IMR-90 (cell line): ENCODE data around the gene AMBRA1. TPM values are rescaled to one million over a fixed set of nuclear protein-coding genes. Genes with fewer than 3 reads are reported as not detected.

Experiments
- ATAC-seq: fragments of 200-7000 bp; cut with Tn5 transposase; 2 replicates; pipeline ENCODE4 v1.9.1; 2020; ENCODE audit warnings: low read depth, mild to moderate bottlenecking, moderate library complexity
- BruUV-seq: library from RNA; stranded (reverse); fragments of 400-500 nt; replicated peaks from 2 replicates; lab custom pipeline; 2021; lab: Mats Ljungman, UMichigan
- CTCF ChIA-PET: fragments of 300-600 bp; formaldehyde crosslinking; extraction: SDS; loops from one replicate; lab custom pipeline; 2021; ENCODE audit warnings: antibody characterized with exemption; lab: Yijun Ruan, JAX
- POLR2A ChIA-PET: fragments of 300-600 bp; sonication (Branson Sonifier 250); formaldehyde crosslinking; loops from one replicate; lab custom pipeline; 2022; ENCODE audit warnings: antibody characterized with exemption; ENCODE audit not compliant: unreplicated experiment; lab: Charles Lee
- DNase-seq: peaks from one replicate; pipeline ENCODE4 v3.0.0; 2013
- H2AFZ ChIP-seq: replicated peaks from 2 replicates; pipeline ENCODE3; 2013; ENCODE audit warnings: low read length, mild to moderate bottlenecking; ENCODE audit not compliant: poor library complexity
- H2AK5ac ChIP-seq: 2 replicates; pipeline ENCODE4 v1.6.1; 2013; ENCODE audit warnings: low read depth, low read length, inconsistent platforms
- H2AK9ac ChIP-seq: replicated peaks from 2 replicates; pipeline ENCODE3; 2013; ENCODE audit warnings: mild to moderate bottlenecking, low read depth, low read length, moderate library complexity; ENCODE audit not compliant: poor library complexity
- H2BK120ac ChIP-seq: 2 replicates; pipeline ENCODE4 v1.6.1; 2013; ENCODE audit warnings: low read depth, low read length, inconsistent platforms
- H2BK15ac ChIP-seq: 3 replicates; pipeline ENCODE4 v1.6.1; 2013; ENCODE audit warnings: low read depth, low read length, inconsistent platforms
- H2BK20ac ChIP-seq: 2 replicates; pipeline ENCODE4 v1.6.1; 2013; ENCODE audit warnings: low read depth, mild to moderate bottlenecking, inconsistent platforms, low read length, moderate library complexity
- H2BK5ac ChIP-seq: 2 replicates; pipeline ENCODE4 v1.6.1; 2013; ENCODE audit warnings: mild to moderate bottlenecking, low read depth, low read length, inconsistent platforms; ENCODE audit not compliant: poor library complexity, severe bottlenecking
- H3K14ac ChIP-seq: replicated peaks from 2 replicates; pipeline ENCODE4 v1.6.1; 2013; ENCODE audit warnings: low read depth, low read length, inconsistent platforms
- H3K18ac ChIP-seq: 2 replicates; pipeline ENCODE4 v1.6.1; 2013; ENCODE audit warnings: low read depth, low read length, control low read depth
- H3K23ac ChIP-seq: 2 replicates; pipeline ENCODE4 v1.6.1; 2013; ENCODE audit warnings: low read depth, low read length, inconsistent platforms
- H3K27ac ChIP-seq: 2 replicates; pipeline ENCODE4 v1.5.1; 2013; ENCODE audit warnings: mild to moderate bottlenecking, control low read depth, low read length; ENCODE audit not compliant: insufficient read depth
- H3K27me3 ChIP-seq: 2 replicates; pipeline ENCODE4 v1.6.1; 2013; ENCODE audit warnings: low read length; ENCODE audit not compliant: control insufficient read depth, insufficient read depth
- H3K36me3 ChIP-seq: 2 replicates; pipeline ENCODE4 v1.6.1; 2013; ENCODE audit warnings: low read length, mixed read lengths; ENCODE audit not compliant: control insufficient read depth, insufficient read depth
- H3K4ac ChIP-seq: 2 replicates; pipeline ENCODE4 v1.6.1; 2013; ENCODE audit warnings: low read depth, low read length, inconsistent platforms
- H3K4me1 ChIP-seq: 2 replicates; pipeline ENCODE4 v1.6.1; 2013; ENCODE audit warnings: low read length, mixed read lengths; ENCODE audit not compliant: control insufficient read depth, insufficient read depth
- H3K4me2 ChIP-seq: 2 replicates; pipeline ENCODE4 v1.6.1; 2013; ENCODE audit warnings: low read depth, mild to moderate bottlenecking, control low read depth, low read length, moderate library complexity
- H3K4me3 ChIP-seq: 2 replicates; pipeline ENCODE4 v1.5.1; 2013; ENCODE audit warnings: low read depth, mild to moderate bottlenecking, control low read depth, low read length, moderate library complexity; ENCODE audit not compliant: insufficient read depth
- H3K56ac ChIP-seq: 2 replicates; pipeline ENCODE4 v1.6.1; 2013; ENCODE audit warnings: low read length, inconsistent platforms; ENCODE audit not compliant: insufficient read depth; ENCODE audit errors: extremely low read depth
- H3K79me1 ChIP-seq, 2 experiments: 2 replicates each; pipeline ENCODE4 v1.6.1; 2013; ENCODE audit warnings: low read length in 2 of 2, inconsistent platforms in 1 of 2, low read depth in 1 of 2
- H3K9ac ChIP-seq: 2 replicates; pipeline ENCODE4 v1.6.1; 2013; ENCODE audit warnings: low read depth, low read length, control low read depth
- H3K9me1 ChIP-seq: 2 replicates; pipeline ENCODE4 v1.6.1; 2013; ENCODE audit warnings: low read length, inconsistent platforms; ENCODE audit not compliant: insufficient read depth
- H3K9me3 ChIP-seq: 2 replicates; pipeline ENCODE4 v1.6.1; 2013; ENCODE audit warnings: low read length; ENCODE audit not compliant: control insufficient read depth, insufficient read depth
- H4K20me1 ChIP-seq: 2 replicates; pipeline ENCODE4 v1.6.1; 2013; ENCODE audit warnings: low read length, inconsistent platforms; ENCODE audit not compliant: insufficient read depth
- H4K5ac ChIP-seq: 2 replicates; pipeline ENCODE4 v1.6.1; 2013; ENCODE audit warnings: mild to moderate bottlenecking, low read depth, low read length, control low read depth
- H4K8ac ChIP-seq, 2 experiments: 2 replicates each; pipeline ENCODE4 v1.6.1; 2013; ENCODE audit warnings: low read depth in 2 of 2, low read length in 2 of 2, control low read depth in 1 of 2, inconsistent platforms in 1 of 2
- H4K91ac ChIP-seq: 2 replicates; pipeline ENCODE4 v1.6.1; 2013; ENCODE audit warnings: low read depth, low read length, inconsistent platforms; ENCODE audit not compliant: insufficient read depth
- BHLHE40 ChIP-seq: fragments of 150-350 bp; IDR thresholded peaks from 2 replicates; pipeline ENCODE4 v1.6.1; 2016; ENCODE audit warnings: mild to moderate bottlenecking, low read depth, low read length
- CEBPB ChIP-seq: IDR thresholded peaks from 2 replicates; pipeline ENCODE4 v1.6.1; 2012; ENCODE audit warnings: low read depth, low read length, improper control_type of control experiment
- CHD1 ChIP-seq: IDR thresholded peaks from 2 replicates; pipeline ENCODE4 v1.6.1; 2012; ENCODE audit warnings: low read depth, low read length, improper control_type of control experiment
- FOS ChIP-seq: fragments of 150-350 bp; IDR thresholded peaks from 2 replicates; pipeline ENCODE4 v1.6.1; 2016; ENCODE audit warnings: low read depth, low read length
- MAFK ChIP-seq: IDR thresholded peaks from 2 replicates; pipeline ENCODE4 v1.6.1; 2012; ENCODE audit warnings: low read depth, low read length, improper control_type of control experiment
- MAZ ChIP-seq: IDR thresholded peaks from 2 replicates; pipeline ENCODE4 v1.6.1; 2012; ENCODE audit warnings: low read depth, mild to moderate bottlenecking, low read length, improper control_type of control experiment, moderate library complexity, borderline replicate concordance
- MXI1 ChIP-seq: IDR thresholded peaks from 2 replicates; pipeline ENCODE4 v1.6.1; 2012; ENCODE audit warnings: low read depth, mild to moderate bottlenecking, low read length, moderate library complexity, borderline replicate concordance
- NFE2L2 ChIP-seq: fragments of 150-350 bp; IDR thresholded peaks from 2 replicates; pipeline ENCODE4 v1.6.1; 2016; ENCODE audit warnings: low read depth, mild to moderate bottlenecking, low read length
- POLR2A ChIP-seq: IDR thresholded peaks from 2 replicates; pipeline ENCODE4 v1.6.1; 2012; ENCODE audit warnings: mild to moderate bottlenecking, low read depth, low read length
- RAD21 ChIP-seq: IDR thresholded peaks from 2 replicates; pipeline ENCODE4 v1.6.1; 2012; ENCODE audit warnings: low read length, improper control_type of control experiment
- RCOR1 ChIP-seq: IDR thresholded peaks from 2 replicates; pipeline ENCODE4 v1.6.1; 2012; ENCODE audit warnings: mild to moderate bottlenecking, low read length, improper control_type of control experiment; ENCODE audit not compliant: insufficient replicate concordance
- RFX5 ChIP-seq: IDR thresholded peaks from 2 replicates; pipeline ENCODE4 v1.8.0; 2012; ENCODE audit warnings: low read depth, mild to moderate bottlenecking, low read length, moderate library complexity
- SMC3 ChIP-seq: fragments of 150-350 bp; IDR thresholded peaks from 2 replicates; pipeline ENCODE4 v1.6.1; 2016; ENCODE audit warnings: low read depth, mild to moderate bottlenecking, antibody characterized with exemption, low read length, moderate library complexity
- WGBS, 2 experiments: methylation state at CpG; one replicate each; pipeline versions ENCODE4 v1.1.5 to v1.1.7; 2013; ENCODE audit warnings: missing lambda C conversion rate in 2 of 2; ENCODE audit not compliant: insufficient read length in 1 of 2; ENCODE audit errors: extremely low coverage in 2 of 2; 5-methylcytosine and 5-hydroxymethylcytosine counted together
- dilution Hi-C: fragments of 300-500 bp; cut with HindIII; formaldehyde crosslinking; loops from one replicate; pipeline ENCODE4 v1.14.3; 2018; ENCODE audit warnings: low sequenced_read_pairs; ENCODE audit not compliant: unreplicated experiment
- in situ Hi-C: fragments of 300-500 bp; cut with MboI; formaldehyde crosslinking; loops from 3 replicates; pipeline ENCODE4 v1.14.3; 2019; ENCODE audit warnings: low sequenced_read_pairs, inconsistent platforms, mixed read lengths
- intact Hi-C: fragments of 100-400 bp; cut with micrococcal nuclease; formaldehyde crosslinking; loops from 2 replicates; pipeline ENCODE4 v1.10.0; 2022
- polyA plus RNA-seq, 3 experiments: library from polyadenylated mRNA; depleted of rRNA; stranded (reverse); fragments of >200 nt; gene quantifications; 2 replicates each; pipeline ENCODE4 v1.2.3, GENCODE V29; 2012; ENCODE audit warnings: low replicate concordance in 1 of 3
- total RNA-seq: library from RNA; depleted of rRNA; stranded (reverse); fragments of >200 nt; gene quantifications from 2 replicates; pipeline ENCODE4 v1.2.3, GENCODE V29; 2012
- TF ChIP-seq, protein P1 (sequence below): fragments of 150-350 bp; IDR thresholded peaks from 2 replicates; pipeline ENCODE4 v1.6.1; 2016; ENCODE audit warnings: low read depth, mild to moderate bottlenecking, low read length, moderate library complexity, borderline replicate concordance
- TF ChIP-seq, protein P2 (sequence below): conservative IDR thresholded peaks from 2 replicates; pipeline ENCODE4 v1.5.1; 2012; ENCODE audit warnings: mild to moderate bottlenecking, low read depth, low read length, improper control_type of control experiment
- TF ChIP-seq, protein P3 (sequence below): fragments of 150-350 bp; IDR thresholded peaks from 2 replicates; pipeline ENCODE4 v1.6.1; 2017; ENCODE audit warnings: mild to moderate bottlenecking, antibody characterized with exemption, low read length, low read depth

AMBRA1 gene
- total and polyA plus RNA-seq, 2 of the 4 experiments (the other 2 are of a cell fraction), result 9.4 to 18.3 TPM

DNA sequence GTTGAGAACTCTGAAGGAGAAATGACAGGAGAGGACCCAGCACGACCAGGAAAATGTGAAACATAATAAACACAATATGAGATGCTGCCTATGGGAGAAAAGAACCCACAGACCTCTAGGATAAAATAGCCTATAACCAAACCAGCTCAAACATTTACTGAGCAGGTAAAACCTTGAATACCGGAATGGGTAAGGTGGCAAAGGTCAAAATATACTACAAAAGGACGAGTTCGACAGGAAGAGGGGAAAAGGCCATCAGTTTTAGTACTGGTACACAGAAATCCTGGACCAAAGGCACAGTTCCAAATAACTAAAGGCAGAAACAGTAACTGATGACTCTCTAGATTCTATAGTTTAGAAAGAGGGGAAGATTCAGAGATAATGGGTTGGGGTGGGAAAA, 96.3 kb downstream of the AMBRA1 start:
- Histone ChIP-seq H3K56ac (no peak overlapping the region), H4K5ac (no peak overlapping the region), H3K9me1 (peaks cover 5% of the 10 kb centered on the region; the same call in 1 of the 2 replicates), H2BK20ac (no peak overlapping the region), H3K27me3 (no peaks in the 10 kb centered on the region), H3K18ac (no peak overlapping the region), H3K9ac (no peak overlapping the region), H3K14ac (no peak overlapping the region), H2BK120ac (no peak overlapping the region), H2AK9ac (no peak overlapping the region), H3K4ac (no peak overlapping the region), H3K36me3 (peaks cover 9% of the 10 kb centered on the region), H2BK15ac (no peak overlapping the region), H4K8ac (no peak overlapping the region), H3K27ac (no peak overlapping the region), H2AK5ac (no peak overlapping the region), H3K23ac (no peak overlapping the region), H2BK5ac (no peak overlapping the region), H3K4me3 (no peak overlapping the region), H3K9me3 (no peaks in the 10 kb centered on the region), H4K20me1 (no peaks in the 10 kb centered on the region), H3K79me1 (peaks cover 5 to 27% of the 10 kb centered on the region in 2 experiments; a peak in 3 of 4 replicates), H4K91ac (no peak overlapping the region), H3K4me1 (no peaks in the 10 kb centered on the region), H2AFZ (no peak overlapping the region), H3K4me2 (no peak overlapping the region)
- DNase-seq, result no peak
- TF ChIP-seq, protein P1, sequence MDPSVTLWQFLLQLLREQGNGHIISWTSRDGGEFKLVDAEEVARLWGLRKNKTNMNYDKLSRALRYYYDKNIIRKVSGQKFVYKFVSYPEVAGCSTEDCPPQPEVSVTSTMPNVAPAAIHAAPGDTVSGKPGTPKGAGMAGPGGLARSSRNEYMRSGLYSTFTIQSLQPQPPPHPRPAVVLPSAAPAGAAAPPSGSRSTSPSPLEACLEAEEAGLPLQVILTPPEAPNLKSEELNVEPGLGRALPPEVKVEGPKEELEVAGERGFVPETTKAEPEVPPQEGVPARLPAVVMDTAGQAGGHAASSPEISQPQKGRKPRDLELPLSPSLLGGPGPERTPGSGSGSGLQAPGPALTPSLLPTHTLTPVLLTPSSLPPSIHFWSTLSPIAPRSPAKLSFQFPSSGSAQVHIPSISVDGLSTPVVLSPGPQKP, result no peak
- no peak for TF ChIP-seq SMC3
- TF ChIP-seq, protein P2, sequence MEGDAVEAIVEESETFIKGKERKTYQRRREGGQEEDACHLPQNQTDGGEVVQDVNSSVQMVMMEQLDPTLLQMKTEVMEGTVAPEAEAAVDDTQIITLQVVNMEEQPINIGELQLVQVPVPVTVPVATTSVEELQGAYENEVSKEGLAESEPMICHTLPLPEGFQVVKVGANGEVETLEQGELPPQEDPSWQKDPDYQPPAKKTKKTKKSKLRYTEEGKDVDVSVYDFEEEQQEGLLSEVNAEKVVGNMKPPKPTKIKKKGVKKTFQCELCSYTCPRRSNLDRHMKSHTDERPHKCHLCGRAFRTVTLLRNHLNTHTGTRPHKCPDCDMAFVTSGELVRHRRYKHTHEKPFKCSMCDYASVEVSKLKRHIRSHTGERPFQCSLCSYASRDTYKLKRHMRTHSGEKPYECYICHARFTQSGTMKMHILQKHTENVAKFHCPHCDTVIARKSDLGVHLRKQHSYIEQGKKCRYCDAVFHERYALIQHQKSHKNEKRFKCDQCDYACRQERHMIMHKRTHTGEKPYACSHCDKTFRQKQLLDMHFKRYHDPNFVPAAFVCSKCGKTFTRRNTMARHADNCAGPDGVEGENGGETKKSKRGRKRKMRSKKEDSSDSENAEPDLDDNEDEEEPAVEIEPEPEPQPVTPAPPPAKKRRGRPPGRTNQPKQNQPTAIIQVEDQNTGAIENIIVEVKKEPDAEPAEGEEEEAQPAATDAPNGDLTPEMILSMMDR, result no peak
- no peak for TF ChIP-seq MXI1
- TF ChIP-seq RCOR1, result no peak
- TF ChIP-seq CEBPB, result no peak
- no peak for TF ChIP-seq POLR2A
- no peak for TF ChIP-seq RFX5
- no peak for TF ChIP-seq NFE2L2
- no peak for TF ChIP-seq FOS
- TF ChIP-seq MAZ, result no peak
- no peak for TF ChIP-seq MAFK
- TF ChIP-seq, protein P3, sequence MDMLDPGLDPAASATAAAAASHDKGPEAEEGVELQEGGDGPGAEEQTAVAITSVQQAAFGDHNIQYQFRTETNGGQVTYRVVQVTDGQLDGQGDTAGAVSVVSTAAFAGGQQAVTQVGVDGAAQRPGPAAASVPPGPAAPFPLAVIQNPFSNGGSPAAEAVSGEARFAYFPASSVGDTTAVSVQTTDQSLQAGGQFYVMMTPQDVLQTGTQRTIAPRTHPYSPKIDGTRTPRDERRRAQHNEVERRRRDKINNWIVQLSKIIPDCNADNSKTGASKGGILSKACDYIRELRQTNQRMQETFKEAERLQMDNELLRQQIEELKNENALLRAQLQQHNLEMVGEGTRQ, result no peak
- no peak for TF ChIP-seq CHD1
- no peak for TF ChIP-seq RAD21
- TF ChIP-seq BHLHE40, result no peak
- BruUV-seq, result no TSS peak
- POLR2A ChIA-PET, result no interaction called here
- intact Hi-C loops (no loop called here), dilution Hi-C loops (no loop called here), in situ Hi-C loops (no loop called here)
- no CpG with 5 or more reads among the region's 4 CpGs for WGBS, 2 experiments
- CTCF ChIA-PET, result interaction anchor here (0.7 kb wide), 1 partner anchor 10 kb away, joined by 3 read pairs; no protein-coding TSS in a partner anchor
- no peak for ATAC-seq
